Activated CD4-positive, alpha-beta T cell treated with anti-CD3 and anti-CD28 coated beads, Interleukin-2, amount 10 ng/mL, durations not matched to agents 7 days and 5 days (primary cell): Measurements from ENCODE around the gene CAPN1. TPM values are rescaled to one million over a fixed set of nuclear protein-coding genes. Genes with fewer than 3 reads are reported as not detected.
A peak's percentile ranks its signal among the peaks of the same experiment; 100 is the strongest.

Source experiments
- CTCF ChIA-PET: fragments of 350-600 bp; sonication (Branson Sonifier 250); formaldehyde crosslinking; loops from one replicate; lab custom pipeline; 2021; ENCODE audit warnings: antibody characterized with exemption; lab: Charles Lee
- POLR2A ChIA-PET: fragments of 350-600 bp; sonication (Branson Sonifier 250); formaldehyde crosslinking; loops from one replicate; lab custom pipeline; 2021; ENCODE audit warnings: antibody characterized with exemption; lab: Charles Lee
- DNase-seq: peaks from one replicate; pipeline ENCODE4 v3.0.0-alpha.2; 2020
- H3K27ac Mint-ChIP-seq: one replicate; pipeline ENCODE4 v1.8.0; 2021; ENCODE audit warnings: mild to moderate bottlenecking, moderate library complexity, mixed read lengths
- H3K27me3 Mint-ChIP-seq: one replicate; pipeline ENCODE4 v1.8.0; 2021; ENCODE audit warnings: mixed read lengths
- H3K36me3 Mint-ChIP-seq: one replicate; pipeline ENCODE4 v1.8.0; 2021; ENCODE audit warnings: low read depth, mixed read lengths
- H3K4me1 Mint-ChIP-seq: one replicate; pipeline ENCODE4 v1.8.0; 2021; ENCODE audit warnings: mixed read lengths
- H3K4me3 Mint-ChIP-seq: one replicate; pipeline ENCODE4 v1.8.0; 2021; ENCODE audit warnings: mild to moderate bottlenecking, moderate library complexity, mixed read lengths
- H3K9me3 Mint-ChIP-seq: one replicate; pipeline ENCODE4 v1.8.0; 2021; ENCODE audit warnings: mixed read lengths
- total RNA-seq, 2 experiments: library from RNA; stranded (reverse); gene quantifications; one replicate each; pipeline ENCODE4 v1.2.3, GENCODE V29; 2021

CAPN1 gene
- total RNA-seq, result 100 to 1,000 TPM; 192 to 207 TPM

- peaks cover 16% of the 10 kb centered on the region for H3K36me3 Mint-ChIP-seq
- H3K9me3 Mint-ChIP-seq, result no peaks in the 10 kb centered on the region
- peaks cover 21% of the 10 kb centered on the region for H3K4me1 Mint-ChIP-seq
- peak within 1 kb of the TSS; percentile 84 for H3K4me3 Mint-ChIP-seq
- peak; percentile 81 for DNase-seq
- H3K27ac Mint-ChIP-seq, result peak within 1 kb of the TSS; percentile 87
- H3K27me3 Mint-ChIP-seq, result peaks cover 10% of the 10 kb centered on the region
- ChIA-PET CTCF (interaction anchor here (0.8 to 1.9 kb wide), 9 partner anchors 9 to 65 kb away, joined by 3 to 9 read pairs (median 4); partner anchors contain the start of genes FAU, MRPL49, SPDYC and ZNHIT2), POLR2A (interaction anchor here (0.6 kb wide), 1 partner anchor 324 kb away, joined by 3 read pairs; no protein-coding TSS in a partner anchor)
These were observed at the start of gene CAPN1 for GRCh38 chr11:65181569-65182257. Gene CAPN1, plus strand, starts transcription at chr11:65181928. Its CDS starts 774 bp downstream, at chr11:65182702.

GRCh38 chr11:65132238-65132987, 49.3 kb upstream of the CAPN1 start:
- Mint-ChIP-seq H3K9me3 (no peaks in the 10 kb centered on the region), H3K4me3 (peak overlapping the region; percentile 99), H3K27ac (peak overlapping the region; percentile 99), H3K36me3 (peaks cover 14% of the 10 kb centered on the region), H3K27me3 (no peaks in the 10 kb centered on the region), H3K4me1 (peaks cover 27% of the 10 kb centered on the region)
- POLR2A ChIA-PET, result no interaction called here
- CTCF ChIA-PET, result interaction anchor here (0.7 to 2.1 kb wide), 4 partner anchors 10 to 98 kb away, joined by 3 to 7 read pairs (median 4); partner anchors contain the start of genes FAU, MRPL49 and ZNHIT2
- DNase-seq, result no peak

- CTCF ChIA-PET, result interaction anchor here (0.8 kb wide), 1 partner anchor 12 kb away, joined by 3 read pairs; no protein-coding TSS in a partner anchor
- H3K9me3 Mint-ChIP-seq, result no peaks in the 10 kb centered on the region
- peak overlapping the region; percentile 99 for H3K27ac Mint-ChIP-seq
- H3K4me1 Mint-ChIP-seq, result peaks cover 27% of the 10 kb centered on the region
- H3K27me3 Mint-ChIP-seq, result no peaks in the 10 kb centered on the region
- H3K36me3 Mint-ChIP-seq, result peaks cover 14% of the 10 kb centered on the region
- H3K4me3 Mint-ChIP-seq, result peak overlapping the region; percentile 99
- POLR2A ChIA-PET, result no interaction called here
- DNase-seq, result peak; percentile 70
These were observed 48.6 kb upstream of the CAPN1 start for GRCh38 chr11:65132988-65133700.

GRCh38 chr11:65133724-65134123, 48.0 kb upstream of the CAPN1 start:
- H3K4me1 Mint-ChIP-seq, result peaks cover 27% of the 10 kb centered on the region
- POLR2A ChIA-PET, result no interaction called here
- CTCF ChIA-PET, result interaction anchor here (0.8 kb wide), 1 partner anchor 13 kb away, joined by 3 read pairs; no protein-coding TSS in a partner anchor
- peak overlapping the region; percentile 99 for H3K27ac Mint-ChIP-seq
- DNase-seq, result no peak
- no peaks in the 10 kb centered on the region for H3K27me3 Mint-ChIP-seq
- no peaks in the 10 kb centered on the region for H3K9me3 Mint-ChIP-seq
- H3K36me3 Mint-ChIP-seq, result peaks cover 14% of the 10 kb centered on the region
- H3K4me3 Mint-ChIP-seq, result peak overlapping the region; percentile 99

GRCh38 chr11:65134240-65134951, 47.3 kb upstream of the CAPN1 start, which contains the start of gene SYVN1:
Gene SYVN1, minus strand, starts transcription at chr11:65134519. Its CDS starts 918 bp downstream, at chr11:65133601.
- Mint-ChIP-seq H3K4me3 (peak within 1 kb of the TSS; percentile 99), H3K36me3 (peaks cover 14% of the 10 kb centered on the region), H3K9me3 (no peaks in the 10 kb centered on the region), H3K27ac (peak within 1 kb of the TSS; percentile 99), H3K4me1 (peaks cover 27% of the 10 kb centered on the region), H3K27me3 (no peaks in the 10 kb centered on the region)
- CTCF ChIA-PET, result interaction anchor here (0.6 to 3.2 kb wide), 8 partner anchors 14 to 1089 kb away, joined by 3 to 12 read pairs (median 4); no protein-coding TSS in a partner anchor
- POLR2A ChIA-PET, result interaction anchor here (0.6 to 1.1 kb wide), 3 partner anchors 12 to 322 kb away, joined by 3 to 5 read pairs (median 4); partner anchors contain the start of genes FAU, MRPL49 and PPP2R5B
- DNase-seq, result peak; percentile 93

- ChIA-PET CTCF (interaction anchor here (0.6 to 3.2 kb wide), 11 partner anchors 13 to 1088 kb away, joined by 3 to 12 read pairs (median 3); partner anchors contain the start of gene ARL2), POLR2A (interaction anchor here (0.6 to 1.1 kb wide), 3 partner anchors 13 to 322 kb away, joined by 3 to 5 read pairs (median 4); partner anchors contain the start of genes FAU, MRPL49 and PPP2R5B)
- Mint-ChIP-seq H3K9me3 (no peaks in the 10 kb centered on the region), H3K27me3 (peaks cover 3% of the 10 kb centered on the region), H3K4me1 (peaks cover 27% of the 10 kb centered on the region), H3K27ac (peak overlapping the region; percentile 99), H3K36me3 (peaks cover 14% of the 10 kb centered on the region), H3K4me3 (peak overlapping the region; percentile 99)
- peak; percentile 91 for DNase-seq
These were observed 46.6 kb upstream of the CAPN1 start for GRCh38 chr11:65134952-65135632.

- Mint-ChIP-seq H3K4me3 (peak overlapping the region; percentile 99), H3K4me1 (peaks cover 27% of the 10 kb centered on the region)
- CTCF ChIA-PET, result interaction anchor here (0.7 to 3.2 kb wide), 10 partner anchors 12 to 123 kb away, joined by 3 to 12 read pairs (median 3); partner anchors contain the start of genes ARL2 and ZNHIT2
These were observed 46.0 kb upstream of the CAPN1 start for GRCh38 chr11:65135633-65136145.

DNA sequence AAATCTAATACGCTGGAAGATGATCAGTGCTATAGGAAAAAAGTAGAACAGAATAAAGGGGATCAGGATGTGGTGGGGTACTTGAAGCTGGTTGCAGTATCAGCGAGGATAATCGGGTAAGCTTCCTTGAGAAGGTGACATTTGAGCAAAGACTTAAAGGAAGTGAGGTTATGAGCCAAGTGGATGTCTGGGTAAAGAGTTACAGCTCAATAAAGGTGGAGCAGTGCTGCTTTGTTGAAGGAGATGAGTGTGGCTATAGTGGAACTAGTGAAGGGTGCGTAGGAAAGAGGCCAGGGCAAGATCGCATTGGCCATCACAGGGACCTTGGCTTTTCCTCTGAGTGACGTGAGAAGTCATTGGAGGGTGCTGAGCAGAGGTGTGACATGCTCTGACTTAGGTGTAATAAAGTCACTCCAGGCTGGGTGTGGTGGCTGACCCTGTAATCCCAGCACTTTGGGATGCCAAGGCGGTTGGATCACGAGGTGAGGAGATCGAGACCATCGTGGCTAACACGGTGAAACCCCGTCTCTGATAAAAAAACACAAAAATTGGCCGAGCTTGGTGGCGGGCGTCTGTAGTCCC, 45.1 kb upstream of the CAPN1 start:
- no peak for DNase-seq
- H3K9me3 Mint-ChIP-seq, result no peaks in the 10 kb centered on the region
- H3K27me3 Mint-ChIP-seq, result peaks cover 13% of the 10 kb centered on the region
- peaks cover 27% of the 10 kb centered on the region for H3K4me1 Mint-ChIP-seq
- POLR2A ChIA-PET, result no interaction called here
- H3K4me3 Mint-ChIP-seq, result peak overlapping the region; percentile 56
- H3K27ac Mint-ChIP-seq, result peak overlapping the region; percentile 84
- CTCF ChIA-PET, result interaction anchor here (0.9 to 3.2 kb wide), 5 partner anchors 11 to 122 kb away, joined by 3 to 12 read pairs (median 4); partner anchors contain the start of genes ARL2 and ZNHIT2
- peaks cover 10% of the 10 kb centered on the region for H3K36me3 Mint-ChIP-seq

More at GRCh38 chr11:65135633-65136145, 46.0 kb upstream of the CAPN1 start:
- peaks cover 6% of the 10 kb centered on the region for H3K27me3 Mint-ChIP-seq
- POLR2A ChIA-PET, result interaction anchor here (0.9 kb wide), 1 partner anchor 211 kb away, joined by 3 read pairs; the partner anchor contains the start of gene PPP2R5B
- no peak for DNase-seq
- H3K36me3 Mint-ChIP-seq, result peaks cover 12% of the 10 kb centered on the region
- H3K9me3 Mint-ChIP-seq, result no peaks in the 10 kb centered on the region
- H3K27ac Mint-ChIP-seq, result peak overlapping the region; percentile 99

- ChIA-PET POLR2A (no interaction called here), CTCF (no interaction called here)
- H3K27me3 Mint-ChIP-seq, result peaks cover 31% of the 10 kb centered on the region
- no peaks in the 10 kb centered on the region for H3K9me3 Mint-ChIP-seq
- no peak overlapping the region for H3K4me3 Mint-ChIP-seq
- H3K36me3 Mint-ChIP-seq, result no peaks in the 10 kb centered on the region
- DNase-seq, result no peak
- H3K4me1 Mint-ChIP-seq, result no peaks in the 10 kb centered on the region
- H3K27ac Mint-ChIP-seq, result no peak overlapping the region
These were observed 39.7 kb upstream of the CAPN1 start for GRCh38 chr11:65141896-65142494.
